Heart right ventricle (tissue), 16 donors: ENCODE measurements around the gene ESCO1. TPM values are rescaled to one million over a fixed set of nuclear protein-coding genes. Genes with fewer than 3 reads are reported as not detected.

Source experiments
- ATAC-seq, 8 donors: fragments of 200-7000 bp; cut with Tn5 transposase; one replicate each; pipeline ENCODE4 v1.9.1; 2020; ENCODE audit warnings: mild to moderate bottlenecking in 8 of 8, moderate library complexity in 8 of 8, moderate number of reproducible peaks in 1 of 8
- DNase-seq, 2 donors: peaks; one replicate each; pipeline ENCODE4 v3.0.0-alpha.2; 2020
- H3K27ac ChIP-seq, 10 donors: fragments of 200-600 bp; sonication (generic) in 2 of 10; one replicate each; pipeline versions ENCODE4 v1.5.0 to v1.8.0; 2020 to 2022; ENCODE audit warnings: mild to moderate bottlenecking in 3 of 10
- H3K27me3 ChIP-seq, 7 donors: fragments of 200-600 bp; one replicate each; pipeline ENCODE4 v1.8.0; 2021 to 2022; ENCODE audit warnings: mild to moderate bottlenecking in 2 of 7
- H3K36me3 ChIP-seq, 9 donors: fragments of 200-600 bp; sonication (generic) in 1 of 9; one replicate each; pipeline versions ENCODE4 v1.5.0 to v1.8.0; 2020 to 2022; ENCODE audit warnings: mild to moderate bottlenecking in 2 of 9
- H3K4me1 ChIP-seq, 9 donors: fragments of 200-600 bp; sonication (generic) in 1 of 9; one replicate each; pipeline versions ENCODE4 v1.5.0 to v1.8.0; 2020 to 2022; ENCODE audit warnings: mild to moderate bottlenecking in 4 of 9
- H3K4me3 ChIP-seq, 10 donors: fragments of 200-600 bp; sonication (generic) in 2 of 10; one replicate each; pipeline versions ENCODE4 v1.5.0 to v1.8.0; 2020 to 2022; ENCODE audit warnings: mild to moderate bottlenecking in 7 of 10, moderate library complexity in 2 of 10
- H3K9me3 ChIP-seq, 11 donors: fragments of 200-600 bp in 10 of 11; sonication (generic) in 2 of 11; one replicate each; pipeline versions ENCODE4 v1.5.0 to v1.8.0; 2013 to 2022; ENCODE audit warnings: mild to moderate bottlenecking in 2 of 11, control low read depth in 1 of 11, moderate library complexity in 1 of 11
- CTCF ChIP-seq, 9 donors: fragments of 200-600 bp; sonication (generic) in 2 of 9; IDR thresholded peaks; one replicate each; pipeline versions ENCODE4 v1.5.0 to v1.8.0; 2021 to 2022; ENCODE audit warnings: antibody characterized with exemption in 9 of 9, mild to moderate bottlenecking in 5 of 9, moderate library complexity in 1 of 9
- WGBS, 2 donors: extraction: QIAGEN DNeasy Blood & Tissue Kit; methylation state at CpG; one replicate each; pipeline ENCODE4 v1.1.7; 2013; ENCODE audit warnings: inconsistent platforms in 1 of 2; 5-methylcytosine and 5-hydroxymethylcytosine counted together
- intact Hi-C, 10 donors: fragments of 100-400 bp; cut with DNase I; formaldehyde crosslinking; loops; one replicate each; pipeline versions ENCODE4 v1.11.1 to v1.14.2; 2022
- polyA plus RNA-seq, 2 donors: library from polyadenylated mRNA; stranded (reverse); fragments of 200-250 nt; gene quantifications; one replicate each; pipeline ENCODE4 v1.2.3, GENCODE V29; 2013
- total RNA-seq, 10 donors: library from RNA; stranded (reverse); fragmentation: NEBNext Ultra II Directional in 3 of 10; extraction: Animal tissue kit (Norgen Biotek cat#: 25700) in 3 of 10; gene quantifications; one replicate each; pipeline versions ENCODE4 v1.2.1 to v1.2.4, GENCODE V29; 2021 to 2023
- donor health status: Arrhythmogenic right ventricular cardiomyopathy.
- donor health status: ischemic (EF 13 %, LVEDD 7.1; RV severe dilation, severe dysfunction).
- donor health status: healthy with polysubstance abuse.
- donor health status: DM: no; HTN: yes; CAD: no.
- donor health status: DM: no; HTN: no; CAD: no.
- donor health status: ischemic (EF 25% LVEDD 6.9; RV normal size, moderate dysfunction).
- donor health status: ischemic (EF 25% LVEDD 5.7; RV mildly dilated, moderate dysfunction).
- donor health status: healthy.
- donor health status: DM: yes; HTN: yes; CAD: no.
- donor health status: Ischemic cardiomyopathy.
- donor health status: ischemic (EF 35%, LVEDD 5.7; RV mildly dilated, moderate dysfunction).
- donor health status: nonischemic (EF 11% LVEDD 7.7; RV severe dilation, severe dysfunction).
- donor health status: DM: yes; HTN: yes; CAD: no.
- donor health status: PGD.
- donor health status: ischemic (EF 29% LVEDD 5.4; RV normal size, mild dysfunction).
- donor health status: nonischemic (EF 23%, LVEDD 6.1; RV moderate dilation, normal function).

The ESCO1 gene
- total and polyA plus RNA-seq, 12 donors = 5.5 to 12.9 (median 9.9) TPM

DNA sequence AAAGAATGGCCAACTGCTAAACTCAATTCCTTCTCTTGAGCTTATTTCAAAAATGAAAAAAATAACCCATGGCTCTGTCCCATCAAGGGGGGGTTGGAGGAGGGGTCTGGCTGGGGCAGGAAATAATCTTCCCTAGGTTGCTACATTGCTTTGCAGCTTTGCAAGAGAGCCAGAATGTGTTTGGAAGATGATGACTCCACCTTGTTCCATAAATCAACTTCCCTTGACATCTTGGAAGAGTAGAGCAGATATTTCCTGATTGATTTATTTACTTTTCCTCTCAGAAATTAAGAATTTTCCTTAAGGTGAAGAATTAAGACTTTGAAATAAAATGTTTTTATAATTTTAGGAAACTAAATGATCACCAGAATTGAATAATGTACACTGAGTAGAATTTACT, 41.3 kb downstream of the ESCO1 start:
- H3K27me3 ChIP-seq = no peaks in the 10 kb centered on the region
- intact Hi-C loops = no loop called here
- H3K27ac ChIP-seq = no peak overlapping the region
- H3K4me3 ChIP-seq = no peak overlapping the region
- no peak for TF ChIP-seq CTCF (IDR thresholded peaks at IDR 0.05)
- DNase-seq (no peak), ATAC-seq (no peak)
- H3K36me3 ChIP-seq = peaks cover 0 to 99% (median 24%) of the 10 kb centered on the region in 9 donors
- peaks cover 0 to 10% (median 5%) of the 10 kb centered on the region in 9 donors for H3K4me1 ChIP-seq
- no peaks in the 10 kb centered on the region for H3K9me3 ChIP-seq

DNA sequence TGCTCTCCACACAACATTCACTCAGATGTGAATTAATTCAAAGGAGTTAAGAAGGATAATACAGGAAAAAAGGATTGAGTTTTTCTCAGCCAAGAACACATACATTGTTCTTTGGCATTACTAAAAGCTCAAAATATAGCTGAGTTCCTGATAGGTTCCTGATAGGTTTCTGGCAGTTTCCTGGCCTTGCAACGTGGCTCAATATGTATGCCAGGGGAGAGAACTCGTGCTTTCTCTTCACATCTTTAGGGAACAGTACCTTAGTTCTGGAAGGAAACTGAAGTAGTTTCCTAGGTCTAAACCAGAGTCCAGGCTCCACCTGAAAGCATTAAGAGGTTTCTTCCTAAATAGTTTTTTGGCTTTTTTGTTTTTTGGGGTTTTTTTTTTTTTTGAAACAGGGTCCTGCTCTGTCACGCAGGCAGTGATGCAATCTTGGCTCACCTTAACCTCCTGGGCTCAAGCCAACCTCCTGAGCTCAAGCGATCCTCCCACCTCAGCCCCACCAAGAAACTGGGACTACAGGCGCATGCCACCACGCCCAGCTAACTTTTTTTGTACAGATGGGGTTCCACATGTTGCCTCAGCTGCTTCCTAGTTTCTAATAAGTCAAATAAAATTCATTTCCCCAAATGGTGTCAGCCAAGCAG, 42.8 kb downstream of the ESCO1 start:
- H3K4me3 ChIP-seq = no peak overlapping the region
- no peak for TF ChIP-seq CTCF (IDR thresholded peaks at IDR 0.05)
- no peaks in the 10 kb centered on the region for H3K27me3 ChIP-seq
- DNase-seq (no peak), ATAC-seq (no peak)
- 61 to 75% methylated on average over 6 of the region's 6 CpGs for WGBS, 2 donors
- H3K9me3 ChIP-seq = no peaks in the 10 kb centered on the region
- no peak overlapping the region for H3K27ac ChIP-seq
- H3K4me1 ChIP-seq = peaks cover 0 to 10% (median 5%) of the 10 kb centered on the region in 9 donors
- intact Hi-C loops = no loop called here
- H3K36me3 ChIP-seq = peaks cover 0 to 99% (median 11%) of the 10 kb centered on the region in 9 donors

GRCh38 chr18:21550510-21550970, 50.0 kb downstream of the ESCO1 start:
- intact Hi-C loops = loop anchor here in 1 of 10 donors (2.0 to 5.0 kb wide), 2 partner anchors 48 to 50 kb away; partner anchors contain the start of gene ESCO1
- peak in 1 of 8 donors; percentile 29 for ATAC-seq
- Histone ChIP-seq H3K4me3 (no peak overlapping the region), H3K27me3 (no peaks in the 10 kb centered on the region), H3K36me3 (peaks cover 0 to 85% (median 3%) of the 10 kb centered on the region in 9 donors), H3K9me3 (no peaks in the 10 kb centered on the region), H3K27ac (no peak overlapping the region), H3K4me1 (no peaks in the 10 kb centered on the region)
- 83 to 85% methylated on average over 11 of the region's 11 CpGs for WGBS, 2 donors
- DNase-seq = no peak
- TF ChIP-seq CTCF (IDR thresholded peaks at IDR 0.05) = no peak

DNA sequence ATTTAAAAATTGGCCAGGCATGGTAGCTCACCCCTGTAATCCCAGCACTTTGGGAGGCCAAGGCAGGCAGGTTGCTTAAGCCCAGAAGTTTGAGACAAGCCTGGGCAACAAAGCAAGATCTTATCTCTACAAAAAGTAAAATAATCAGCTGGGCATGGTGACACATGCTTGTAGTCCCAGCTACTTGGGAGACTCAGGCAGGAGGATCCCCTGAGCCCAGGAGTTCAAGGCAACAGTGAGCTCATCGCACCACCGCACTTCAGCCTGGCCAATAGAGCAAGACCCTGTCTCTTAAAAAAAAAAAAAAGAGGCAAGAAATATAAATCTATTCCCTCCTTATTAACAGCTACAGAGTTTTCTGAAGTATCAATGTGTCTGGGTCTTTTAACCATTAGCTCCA, 51.9 kb downstream of the ESCO1 start:
- H3K27ac ChIP-seq = no peak overlapping the region
- no peaks in the 10 kb centered on the region for H3K27me3 ChIP-seq
- TF ChIP-seq CTCF (IDR thresholded peaks at IDR 0.05) = no peak
- no peak overlapping the region for H3K4me3 ChIP-seq
- ATAC-seq (no peak), DNase-seq (no peak)
- intact Hi-C loops = no loop called here
- H3K36me3 ChIP-seq = peaks cover 0 to 85% (median 5%) of the 10 kb centered on the region in 9 donors
- H3K4me1 ChIP-seq = no peaks in the 10 kb centered on the region
- 94 to 100% methylated on average over 2 of the region's 2 CpGs for WGBS, 2 donors
- H3K9me3 ChIP-seq = no peaks in the 10 kb centered on the region
